ENCODE data around the gene TM4SF18. TPM values are rescaled to one million over a fixed set of nuclear protein-coding genes. Genes with fewer than 3 reads are reported as not detected.

Gene TM4SF18
- total and polyA plus RNA-seq, 2 experiments from 2014 or later: 1.6 to 2.0 TPM

GRCh38 chr3:149315694-149316093 lies 17.7 kb downstream of the TM4SF18 start:
- no peaks in the 10 kb centered on the region for H3K36me3 ChIP-seq (ENCODE audit: insufficient read depth)
- no peak overlapping the region for H2AFZ ChIP-seq
- Mint-ChIP-seq H3K4me1 (peaks cover 6% of the 10 kb centered on the region; the same call in 2 of the 3 replicates), H3K27me3 (ENCODE audit: insufficient read depth, low read depth, poor library complexity) (peaks cover 1% of the 10 kb centered on the region), H3K9me3 (no peaks in the 10 kb centered on the region), H3K27ac (no peak overlapping the region), H3K36me3 (ENCODE audit: low read depth) (no peaks in the 10 kb centered on the region), H3K4me3 (no peak overlapping the region)
- H3K4me2 ChIP-seq: no peak overlapping the region
- TF ChIP-seq, protein P1, sequence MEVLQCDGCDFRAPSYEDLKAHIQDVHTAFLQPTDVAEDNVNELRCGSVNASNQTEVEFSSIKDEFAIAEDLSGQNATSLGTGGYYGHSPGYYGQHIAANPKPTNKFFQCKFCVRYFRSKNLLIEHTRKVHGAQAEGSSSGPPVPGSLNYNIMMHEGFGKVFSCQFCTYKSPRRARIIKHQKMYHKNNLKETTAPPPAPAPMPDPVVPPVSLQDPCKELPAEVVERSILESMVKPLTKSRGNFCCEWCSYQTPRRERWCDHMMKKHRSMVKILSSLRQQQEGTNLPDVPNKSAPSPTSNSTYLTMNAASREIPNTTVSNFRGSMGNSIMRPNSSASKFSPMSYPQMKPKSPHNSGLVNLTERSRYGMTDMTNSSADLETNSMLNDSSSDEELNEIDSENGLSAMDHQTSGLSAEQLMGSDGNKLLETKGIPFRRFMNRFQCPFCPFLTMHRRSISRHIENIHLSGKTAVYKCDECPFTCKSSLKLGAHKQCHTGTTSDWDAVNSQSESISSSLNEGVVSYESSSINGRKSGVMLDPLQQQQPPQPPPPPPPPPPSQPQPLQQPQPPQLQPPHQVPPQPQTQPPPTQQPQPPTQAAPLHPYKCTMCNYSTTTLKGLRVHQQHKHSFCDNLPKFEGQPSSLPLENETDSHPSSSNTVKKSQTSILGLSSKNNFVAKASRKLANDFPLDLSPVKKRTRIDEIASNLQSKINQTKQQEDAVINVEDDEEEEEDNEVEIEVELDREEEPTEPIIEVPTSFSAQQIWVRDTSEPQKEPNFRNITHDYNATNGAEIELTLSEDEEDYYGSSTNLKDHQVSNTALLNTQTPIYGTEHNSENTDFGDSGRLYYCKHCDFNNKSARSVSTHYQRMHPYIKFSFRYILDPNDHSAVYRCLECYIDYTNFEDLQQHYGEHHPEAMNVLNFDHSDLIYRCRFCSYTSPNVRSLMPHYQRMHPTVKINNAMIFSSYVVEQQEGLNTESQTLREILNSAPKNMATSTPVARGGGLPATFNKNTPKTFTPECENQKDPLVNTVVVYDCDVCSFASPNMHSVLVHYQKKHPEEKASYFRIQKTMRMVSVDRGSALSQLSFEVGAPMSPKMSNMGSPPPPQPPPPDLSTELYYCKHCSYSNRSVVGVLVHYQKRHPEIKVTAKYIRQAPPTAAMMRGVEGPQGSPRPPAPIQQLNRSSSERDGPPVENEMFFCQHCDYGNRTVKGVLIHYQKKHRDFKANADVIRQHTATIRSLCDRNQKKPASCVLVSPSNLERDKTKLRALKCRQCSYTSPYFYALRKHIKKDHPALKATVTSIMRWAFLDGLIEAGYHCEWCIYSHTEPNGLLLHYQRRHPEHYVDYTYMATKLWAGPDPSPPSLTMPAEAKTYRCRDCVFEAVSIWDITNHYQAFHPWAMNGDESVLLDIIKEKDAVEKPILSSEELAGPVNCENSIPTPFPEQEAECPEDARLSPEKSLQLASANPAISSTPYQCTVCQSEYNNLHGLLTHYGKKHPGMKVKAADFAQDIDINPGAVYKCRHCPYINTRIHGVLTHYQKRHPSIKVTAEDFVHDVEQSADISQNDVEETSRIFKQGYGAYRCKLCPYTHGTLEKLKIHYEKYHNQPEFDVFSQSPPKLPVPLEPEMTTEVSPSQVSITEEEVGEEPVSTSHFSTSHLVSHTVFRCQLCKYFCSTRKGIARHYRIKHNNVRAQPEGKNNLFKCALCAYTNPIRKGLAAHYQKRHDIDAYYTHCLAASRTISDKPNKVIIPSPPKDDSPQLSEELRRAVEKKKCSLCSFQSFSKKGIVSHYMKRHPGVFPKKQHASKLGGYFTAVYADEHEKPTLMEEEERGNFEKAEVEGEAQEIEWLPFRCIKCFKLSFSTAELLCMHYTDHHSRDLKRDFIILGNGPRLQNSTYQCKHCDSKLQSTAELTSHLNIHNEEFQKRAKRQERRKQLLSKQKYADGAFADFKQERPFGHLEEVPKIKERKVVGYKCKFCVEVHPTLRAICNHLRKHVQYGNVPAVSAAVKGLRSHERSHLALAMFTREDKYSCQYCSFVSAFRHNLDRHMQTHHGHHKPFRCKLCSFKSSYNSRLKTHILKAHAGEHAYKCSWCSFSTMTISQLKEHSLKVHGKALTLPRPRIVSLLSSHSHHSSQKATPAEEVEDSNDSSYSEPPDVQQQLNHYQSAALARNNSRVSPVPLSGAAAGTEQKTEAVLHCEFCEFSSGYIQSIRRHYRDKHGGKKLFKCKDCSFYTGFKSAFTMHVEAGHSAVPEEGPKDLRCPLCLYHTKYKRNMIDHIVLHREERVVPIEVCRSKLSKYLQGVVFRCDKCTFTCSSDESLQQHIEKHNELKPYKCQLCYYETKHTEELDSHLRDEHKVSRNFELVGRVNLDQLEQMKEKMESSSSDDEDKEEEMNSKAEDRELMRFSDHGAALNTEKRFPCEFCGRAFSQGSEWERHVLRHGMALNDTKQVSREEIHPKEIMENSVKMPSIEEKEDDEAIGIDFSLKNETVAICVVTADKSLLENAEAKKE (CRISPR knock-in tag; IDR thresholded peaks at IDR 0.05): no peak
- TF ChIP-seq POLR2AphosphoS5 (IDR thresholded peaks at IDR 0.05; ENCODE audit: low read depth): no peak
- no peak for TF ChIP-seq ZNF331 (CRISPR knock-in tag; IDR thresholded peaks at IDR 0.05; ENCODE audit: low read depth)
- no peak for TF ChIP-seq JUNB (IDR thresholded peaks at IDR 0.05; ENCODE audit: unreplicated experiment)
- TF ChIP-seq EZH2 (IDR thresholded peaks at IDR 0.05; ENCODE audit: low read depth, unreplicated experiment): no peak
- no peak for TF ChIP-seq ZNF114 (CRISPR knock-in tag; IDR thresholded peaks at IDR 0.05)
- TF ChIP-seq, protein P2, sequence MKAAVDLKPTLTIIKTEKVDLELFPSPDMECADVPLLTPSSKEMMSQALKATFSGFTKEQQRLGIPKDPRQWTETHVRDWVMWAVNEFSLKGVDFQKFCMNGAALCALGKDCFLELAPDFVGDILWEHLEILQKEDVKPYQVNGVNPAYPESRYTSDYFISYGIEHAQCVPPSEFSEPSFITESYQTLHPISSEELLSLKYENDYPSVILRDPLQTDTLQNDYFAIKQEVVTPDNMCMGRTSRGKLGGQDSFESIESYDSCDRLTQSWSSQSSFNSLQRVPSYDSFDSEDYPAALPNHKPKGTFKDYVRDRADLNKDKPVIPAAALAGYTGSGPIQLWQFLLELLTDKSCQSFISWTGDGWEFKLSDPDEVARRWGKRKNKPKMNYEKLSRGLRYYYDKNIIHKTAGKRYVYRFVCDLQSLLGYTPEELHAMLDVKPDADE (IDR thresholded peaks at IDR 0.05): no peak
- TF ChIP-seq, protein P3, sequence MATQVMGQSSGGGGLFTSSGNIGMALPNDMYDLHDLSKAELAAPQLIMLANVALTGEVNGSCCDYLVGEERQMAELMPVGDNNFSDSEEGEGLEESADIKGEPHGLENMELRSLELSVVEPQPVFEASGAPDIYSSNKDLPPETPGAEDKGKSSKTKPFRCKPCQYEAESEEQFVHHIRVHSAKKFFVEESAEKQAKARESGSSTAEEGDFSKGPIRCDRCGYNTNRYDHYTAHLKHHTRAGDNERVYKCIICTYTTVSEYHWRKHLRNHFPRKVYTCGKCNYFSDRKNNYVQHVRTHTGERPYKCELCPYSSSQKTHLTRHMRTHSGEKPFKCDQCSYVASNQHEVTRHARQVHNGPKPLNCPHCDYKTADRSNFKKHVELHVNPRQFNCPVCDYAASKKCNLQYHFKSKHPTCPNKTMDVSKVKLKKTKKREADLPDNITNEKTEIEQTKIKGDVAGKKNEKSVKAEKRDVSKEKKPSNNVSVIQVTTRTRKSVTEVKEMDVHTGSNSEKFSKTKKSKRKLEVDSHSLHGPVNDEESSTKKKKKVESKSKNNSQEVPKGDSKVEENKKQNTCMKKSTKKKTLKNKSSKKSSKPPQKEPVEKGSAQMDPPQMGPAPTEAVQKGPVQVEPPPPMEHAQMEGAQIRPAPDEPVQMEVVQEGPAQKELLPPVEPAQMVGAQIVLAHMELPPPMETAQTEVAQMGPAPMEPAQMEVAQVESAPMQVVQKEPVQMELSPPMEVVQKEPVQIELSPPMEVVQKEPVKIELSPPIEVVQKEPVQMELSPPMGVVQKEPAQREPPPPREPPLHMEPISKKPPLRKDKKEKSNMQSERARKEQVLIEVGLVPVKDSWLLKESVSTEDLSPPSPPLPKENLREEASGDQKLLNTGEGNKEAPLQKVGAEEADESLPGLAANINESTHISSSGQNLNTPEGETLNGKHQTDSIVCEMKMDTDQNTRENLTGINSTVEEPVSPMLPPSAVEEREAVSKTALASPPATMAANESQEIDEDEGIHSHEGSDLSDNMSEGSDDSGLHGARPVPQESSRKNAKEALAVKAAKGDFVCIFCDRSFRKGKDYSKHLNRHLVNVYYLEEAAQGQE (IDR thresholded peaks at IDR 0.05; ENCODE audit: unreplicated experiment): no peak
- TF ChIP-seq EZH2phosphoT487 (IDR thresholded peaks at IDR 0.05; ENCODE audit: unreplicated experiment): no peak
- no peak for TF ChIP-seq CREB1 (CRISPR knock-in tag; IDR thresholded peaks at IDR 0.05; ENCODE audit: low read depth)
- H3K4me3 ChIP-seq: no peak overlapping the region
- no peaks in the 10 kb centered on the region for H4K20me1 ChIP-seq (replicated peaks; ENCODE audit: insufficient read depth)
- ATAC-seq (no peak), DNase-seq (ENCODE audit: low spot score) (no peak)
- H3K27ac ChIP-seq (ENCODE audit: low read depth): no peak overlapping the region
- H3K4me1 ChIP-seq (ENCODE audit: insufficient read depth): no peaks in the 10 kb centered on the region
- H3K27me3 ChIP-seq (ENCODE audit: insufficient read depth): no peaks in the 10 kb centered on the region
- peaks cover 2% of the 10 kb centered on the region; the same call in 1 of the 2 replicates for H3K9me2 ChIP-seq (ENCODE audit: insufficient read depth)
- no peaks in the 10 kb centered on the region for H3K79me2 ChIP-seq (replicated peaks; ENCODE audit: insufficient read depth)
- H3F3A ChIP-seq (replicated peaks; ENCODE audit: low read depth): no peaks in the 10 kb centered on the region
